SJCRH30 (cell line): ENCODE measurements around the gene PFKFB4. TPM values are rescaled to one million over a fixed set of nuclear protein-coding genes. Genes with fewer than 3 reads are reported as not detected.

ENCODE experiments used
- DNase-seq, 2 experiments: peaks; one replicate each; pipeline ENCODE4 v3.0.0-alpha.2; 2015 to 2020
- H3K27ac ChIP-seq: fragments of 250-450 bp; sonication (Bioruptor Pico); 2 replicates; pipeline ENCODE4 v1.5.1; 2020; ENCODE audit warnings: mild to moderate bottlenecking, moderate library complexity
- H3K27me3 ChIP-seq: fragments of 250-450 bp; sonication (Bioruptor Pico); 2 replicates; pipeline ENCODE4 v1.5.1; 2020; ENCODE audit warnings: mild to moderate bottlenecking, moderate library complexity
- H3K36me3 ChIP-seq: fragments of 250-450 bp; sonication (Bioruptor Pico); 2 replicates; pipeline ENCODE4 v1.5.1; 2020; ENCODE audit warnings: mild to moderate bottlenecking, moderate library complexity
- H3K4me1 ChIP-seq: fragments of 250-450 bp; sonication (Bioruptor Pico); 2 replicates; pipeline ENCODE4 v1.5.1; 2020; ENCODE audit warnings: mild to moderate bottlenecking, moderate library complexity
- H3K4me3 ChIP-seq: fragments of 250-450 bp; sonication (Bioruptor Pico); 2 replicates; pipeline ENCODE4 v1.5.1; 2020; ENCODE audit warnings: mild to moderate bottlenecking, moderate library complexity
- H3K9me3 ChIP-seq: fragments of 250-450 bp; sonication (Bioruptor Pico); replicated peaks from 2 replicates; pipeline ENCODE4 v1.5.1; 2020; ENCODE audit warnings: mild to moderate bottlenecking, moderate library complexity
- total RNA-seq: library from RNA; depleted of rRNA; stranded (reverse); fragments of >200 nt; shearing (Covaris generic); gene quantifications from 2 replicates; pipeline ENCODE4 v1.2.3, GENCODE V29; 2014

Gene PFKFB4
- total RNA-seq, 1 experiment from 2014 or later, result 8.3 TPM

GRCh38 chr3:48569400-48569799 lies 12.8 kb upstream of the PFKFB4 start:
- H3K4me3 ChIP-seq, result no peak overlapping the region
- no peaks in the 10 kb centered on the region for H3K36me3 ChIP-seq
- H3K4me1 ChIP-seq, result peaks cover 12% of the 10 kb centered on the region
- H3K27ac ChIP-seq, result no peak overlapping the region
- H3K9me3 ChIP-seq, result no peaks in the 10 kb centered on the region
- H3K27me3 ChIP-seq, result no peaks in the 10 kb centered on the region
- no peak for DNase-seq

DNA sequence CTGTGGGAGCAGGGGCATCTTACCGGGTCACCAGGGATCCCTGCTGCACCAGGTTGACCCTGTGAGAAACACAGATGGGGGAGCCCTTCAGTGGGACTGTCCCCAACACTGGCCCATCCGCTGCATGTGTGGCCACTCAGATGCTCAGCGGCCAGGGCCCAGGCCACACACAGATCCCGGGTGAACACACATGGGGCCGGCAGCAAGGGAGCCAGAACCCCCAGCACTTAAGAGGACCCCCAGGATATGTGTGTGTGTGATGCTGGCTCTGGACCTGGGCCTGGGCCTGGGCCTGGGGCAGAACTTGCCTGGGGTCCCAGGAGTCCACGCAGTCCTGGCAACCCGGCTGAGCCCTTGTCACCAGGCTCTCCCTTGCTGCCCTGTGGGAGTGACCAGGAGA lies 11.9 kb upstream of the PFKFB4 start:
- Histone ChIP-seq H3K36me3 (no peaks in the 10 kb centered on the region), H3K4me3 (no peak overlapping the region), H3K4me1 (peaks cover 21% of the 10 kb centered on the region), H3K9me3 (no peaks in the 10 kb centered on the region), H3K27ac (no peak overlapping the region), H3K27me3 (no peaks in the 10 kb centered on the region)
- no peak for DNase-seq

GRCh38 chr3:48567500-48567899 lies 10.9 kb upstream of the PFKFB4 start:
- no peak for DNase-seq
- Histone ChIP-seq H3K9me3 (no peaks in the 10 kb centered on the region), H3K4me3 (no peak overlapping the region), H3K36me3 (no peaks in the 10 kb centered on the region), H3K27me3 (no peaks in the 10 kb centered on the region), H3K4me1 (peaks cover 27% of the 10 kb centered on the region), H3K27ac (no peak overlapping the region)

- Histone ChIP-seq H3K36me3 (no peaks in the 10 kb centered on the region), H3K27ac (no peak overlapping the region), H3K27me3 (no peaks in the 10 kb centered on the region), H3K4me1 (peaks cover 27% of the 10 kb centered on the region), H3K9me3 (no peaks in the 10 kb centered on the region), H3K4me3 (no peak overlapping the region)
- no peak for DNase-seq
Measured at GRCh38 chr3:48567090-48567489, 10.5 kb upstream of the PFKFB4 start.

GRCh38 chr3:48566401-48566760 lies 9.8 kb upstream of the PFKFB4 start:
- Histone ChIP-seq H3K36me3 (no peaks in the 10 kb centered on the region), H3K27ac (no peak overlapping the region), H3K4me3 (no peak overlapping the region), H3K27me3 (no peaks in the 10 kb centered on the region), H3K9me3 (no peaks in the 10 kb centered on the region), H3K4me1 (peaks cover 28% of the 10 kb centered on the region)
- no peak for DNase-seq

DNA sequence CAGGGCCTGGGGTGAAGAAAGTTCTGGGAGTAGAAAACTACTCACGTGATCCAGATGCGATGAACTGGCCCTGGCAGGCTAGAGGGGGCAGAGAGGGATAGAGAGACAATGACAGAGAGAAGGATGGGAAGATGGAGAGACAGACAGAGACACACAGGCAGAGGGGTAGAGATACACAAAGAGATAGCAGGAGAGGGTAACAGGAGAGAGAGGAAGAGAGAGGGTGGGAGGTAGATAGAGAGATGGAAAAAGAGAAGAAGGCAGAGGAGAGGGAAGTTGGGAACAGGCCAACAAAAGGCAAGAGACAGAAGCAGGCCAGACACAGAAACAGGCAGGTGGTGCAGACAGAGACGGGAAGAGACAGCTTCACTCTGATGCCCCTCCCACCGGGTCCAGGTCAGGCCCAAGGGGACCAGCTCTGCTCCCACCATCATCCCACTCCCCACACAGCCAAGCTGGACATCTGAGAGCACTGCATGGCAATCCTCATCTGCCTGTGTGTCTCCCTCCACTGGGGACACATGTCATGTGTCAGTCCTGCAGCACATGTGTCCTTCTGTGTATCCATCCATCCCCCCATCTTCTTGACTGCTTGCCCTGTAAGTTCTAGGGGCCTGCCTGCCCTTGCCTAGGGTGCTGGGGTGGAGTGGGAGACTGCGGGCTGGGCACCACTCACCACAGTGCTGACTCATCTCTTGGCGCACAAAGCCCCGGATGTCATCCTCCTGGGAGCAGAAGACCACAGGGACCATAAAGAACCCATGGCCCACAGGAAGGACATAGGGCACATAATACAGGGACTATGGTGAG lies 9.2 kb upstream of the PFKFB4 start:
- Histone ChIP-seq H3K36me3 (no peaks in the 10 kb centered on the region), H3K4me1 (peaks cover 31% of the 10 kb centered on the region), H3K4me3 (no peak overlapping the region), H3K27me3 (no peaks in the 10 kb centered on the region), H3K27ac (no peak overlapping the region), H3K9me3 (no peaks in the 10 kb centered on the region)
- peak; percentile 33 to 37 for DNase-seq

GRCh38 chr3:48565186-48565585 lies 8.6 kb upstream of the PFKFB4 start:
- H3K36me3 ChIP-seq, result no peaks in the 10 kb centered on the region
- no peak overlapping the region for H3K27ac ChIP-seq

GRCh38 chr3:48564667-48565066 lies 8.1 kb upstream of the PFKFB4 start:
- peaks cover 35% of the 10 kb centered on the region for H3K4me1 ChIP-seq
- no peaks in the 10 kb centered on the region for H3K36me3 ChIP-seq
- H3K4me3 ChIP-seq, result no peak overlapping the region
- H3K27me3 ChIP-seq, result no peaks in the 10 kb centered on the region
- DNase-seq, result no peak
- no peaks in the 10 kb centered on the region for H3K9me3 ChIP-seq
- H3K27ac ChIP-seq, result no peak overlapping the region

More at GRCh38 chr3:48565186-48565585, 8.6 kb upstream of the PFKFB4 start:
- Histone ChIP-seq H3K4me1 (peaks cover 35% of the 10 kb centered on the region), H3K27me3 (no peaks in the 10 kb centered on the region), H3K9me3 (no peaks in the 10 kb centered on the region), H3K4me3 (no peak overlapping the region)
- no peak for DNase-seq

DNA sequence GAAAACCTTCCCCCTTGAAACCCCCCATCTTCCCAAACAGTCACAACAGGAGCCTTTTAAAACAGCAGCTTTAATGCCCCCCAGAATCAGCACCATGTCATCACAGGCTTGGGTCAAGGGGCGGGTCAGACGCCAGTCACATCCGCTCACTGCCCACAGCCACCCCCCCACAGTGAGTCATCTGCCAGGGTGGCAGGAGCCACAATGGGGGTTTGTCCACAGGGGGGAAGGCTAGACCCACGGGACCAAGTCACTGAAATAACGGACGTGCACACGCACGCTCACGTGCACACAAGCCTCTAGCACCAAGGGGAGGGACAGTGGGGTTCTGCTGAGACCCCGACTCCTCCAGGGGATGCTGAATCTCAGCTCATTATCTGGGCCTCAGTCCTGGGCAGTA lies 7.4 kb upstream of the PFKFB4 start:
- Histone ChIP-seq H3K4me1 (peaks cover 35% of the 10 kb centered on the region), H3K9me3 (no peaks in the 10 kb centered on the region), H3K36me3 (no peaks in the 10 kb centered on the region), H3K27ac (peak overlapping the region; percentile 42), H3K4me3 (no peak overlapping the region), H3K27me3 (no peaks in the 10 kb centered on the region)
- peak; percentile 40 to 48 for DNase-seq

- H3K4me1 ChIP-seq, result peaks cover 35% of the 10 kb centered on the region
- no peak within 1 kb of the TSS for H3K4me3 ChIP-seq
- H3K9me3 ChIP-seq, result no peaks in the 10 kb centered on the region
- DNase-seq, result peak; percentile 24 to 44
- H3K27me3 ChIP-seq, result no peaks in the 10 kb centered on the region
- peak within 1 kb of the TSS; percentile 42 for H3K27ac ChIP-seq
- H3K36me3 ChIP-seq, result no peaks in the 10 kb centered on the region
Measured at GRCh38 chr3:48563382-48563918, 6.8 kb upstream of the PFKFB4 start, which contains the start of gene UCN2. Gene UCN2 (minus strand): TSS chr3:48563781. CDS start chr3:48563124, 657 bp downstream.

DNA sequence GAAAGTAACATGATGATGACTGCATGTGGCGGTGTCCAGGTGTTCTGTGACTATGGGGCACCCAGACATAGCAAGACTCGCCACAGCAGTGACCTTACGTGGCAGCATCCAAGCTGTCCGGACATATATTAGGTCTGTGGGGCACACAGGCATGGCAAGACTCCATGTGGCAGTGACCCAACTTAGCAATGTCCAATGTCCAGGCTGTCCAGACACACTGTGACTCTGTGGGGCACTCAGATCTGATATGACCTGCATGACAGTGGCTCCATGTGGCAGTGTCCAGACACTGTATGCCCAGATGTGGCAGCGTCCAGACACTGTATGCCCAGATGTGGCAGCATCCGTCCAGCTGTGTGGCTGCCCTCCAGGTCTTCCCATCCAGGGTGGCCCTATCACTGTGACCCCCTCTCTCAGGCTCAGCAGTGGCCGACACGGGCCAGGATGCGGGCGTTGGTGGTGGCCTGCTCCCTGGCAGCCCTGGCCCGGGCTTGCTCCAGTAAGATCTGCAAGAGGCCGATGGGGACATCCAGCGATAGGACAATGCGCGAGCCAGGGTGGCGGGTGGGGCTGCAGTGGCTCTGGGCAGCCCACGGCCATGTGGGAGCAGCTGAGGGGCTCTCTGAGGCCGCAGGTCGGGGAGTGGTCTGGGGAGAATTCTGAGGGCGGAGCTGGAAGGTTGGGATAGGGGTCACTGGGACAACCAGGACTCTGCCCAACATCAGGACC lies 5.9 kb upstream of the PFKFB4 start:
- peaks cover 35% of the 10 kb centered on the region for H3K4me1 ChIP-seq
- H3K36me3 ChIP-seq, result no peaks in the 10 kb centered on the region
- no peak for DNase-seq
- no peak overlapping the region for H3K4me3 ChIP-seq
- no peaks in the 10 kb centered on the region for H3K27me3 ChIP-seq
- no peaks in the 10 kb centered on the region for H3K9me3 ChIP-seq
- H3K27ac ChIP-seq, result no peak overlapping the region

DNA sequence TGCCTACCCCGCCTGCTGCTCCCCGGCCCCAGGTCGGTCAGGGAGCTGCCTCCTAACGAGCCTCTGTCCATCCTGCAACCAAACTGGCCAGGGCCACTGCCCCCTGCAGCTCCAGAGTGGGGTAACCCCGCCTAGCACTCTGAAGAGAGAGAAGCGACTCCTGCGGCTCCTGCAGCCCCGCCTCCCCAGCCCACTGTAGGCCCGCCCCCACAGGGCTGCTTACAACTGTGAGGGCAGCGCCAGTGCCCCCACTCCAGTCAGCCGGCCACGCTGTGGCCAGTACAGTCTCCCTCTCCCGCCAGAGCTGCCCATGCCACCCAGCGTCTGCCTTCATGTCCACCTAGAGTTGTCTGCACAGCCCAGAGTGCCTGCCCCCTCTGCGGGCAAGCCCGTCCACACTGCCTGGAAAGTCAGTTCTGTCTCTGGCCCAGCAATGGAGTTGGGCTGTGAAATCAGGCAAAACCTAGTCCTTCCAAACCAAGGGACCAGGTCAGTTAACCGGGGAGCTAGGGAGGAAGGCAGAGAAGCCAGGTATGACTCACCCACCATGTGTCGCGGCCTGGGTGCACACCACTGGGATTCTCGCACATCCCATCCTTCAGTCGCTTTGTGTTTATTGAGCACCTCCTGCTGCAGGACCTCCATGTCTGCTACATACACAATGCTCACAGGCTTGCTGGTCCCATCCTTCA lies 4.6 kb upstream of the PFKFB4 start:
- Histone ChIP-seq H3K36me3 (no peaks in the 10 kb centered on the region), H3K9me3 (no peaks in the 10 kb centered on the region), H3K27me3 (no peaks in the 10 kb centered on the region), H3K4me3 (peak overlapping the region; percentile 46), H3K27ac (peak overlapping the region; percentile 45), H3K4me1 (peaks cover 32% of the 10 kb centered on the region)
- DNase-seq, result peak; percentile 84 to 88

- no peaks in the 10 kb centered on the region for H3K27me3 ChIP-seq
- no peaks in the 10 kb centered on the region for H3K36me3 ChIP-seq
- H3K4me3 ChIP-seq, result peak overlapping the region; percentile 46
- no peak overlapping the region; the same call in 1 of the 2 replicates for H3K27ac ChIP-seq
- no peaks in the 10 kb centered on the region for H3K9me3 ChIP-seq
- H3K4me1 ChIP-seq, result peaks cover 28% of the 10 kb centered on the region
- DNase-seq, result peak; percentile 47 to 58
Measured at GRCh38 chr3:48560648-48561018, 4.0 kb upstream of the PFKFB4 start.

- Histone ChIP-seq H3K27me3 (no peaks in the 10 kb centered on the region), H3K9me3 (no peaks in the 10 kb centered on the region), H3K36me3 (no peaks in the 10 kb centered on the region), H3K27ac (no peak overlapping the region), H3K4me3 (no peak overlapping the region), H3K4me1 (peaks cover 15% of the 10 kb centered on the region)
- DNase-seq, result no peak
Measured at GRCh38 chr3:48558493-48559134, 2.0 kb upstream of the PFKFB4 start.
